WTC11 (cell line): ENCODE measurements around the gene USB1. TPM values are rescaled to one million over a fixed set of nuclear protein-coding genes. Genes with fewer than 3 reads are reported as not detected.

Experiments
- ATAC-seq: fragments of 200-7000 bp; cut with Tn5 transposase; 2 replicates; pipeline ENCODE4 v1.10.0; 2021; ENCODE audit warnings: mild to moderate bottlenecking, moderate library complexity
- CTCF ChIA-PET: fragments of 300-600 bp; sonication (Branson Sonifier 250); formaldehyde crosslinking; loops from one replicate; lab custom pipeline; 2021; ENCODE audit warnings: antibody characterized with exemption; lab: Charles Lee
- POLR2A ChIA-PET: fragments of 350-600 bp; sonication (Branson Sonifier 250); formaldehyde crosslinking; loops from one replicate; lab custom pipeline; 2021; ENCODE audit warnings: antibody characterized with exemption; lab: Charles Lee
- DNase-seq: peaks from one replicate; pipeline ENCODE4 v3.0.0; 2021; ENCODE audit warnings: low spot score
- H3K27ac Mint-ChIP-seq: 2 replicates; pipeline ENCODE4 v1.8.0; 2021; ENCODE audit warnings: mixed read lengths
- H3K27me3 Mint-ChIP-seq: 2 replicates; pipeline ENCODE4 v1.8.0; 2021; ENCODE audit warnings: low read depth, mild to moderate bottlenecking, moderate library complexity, mixed read lengths
- H3K36me3 Mint-ChIP-seq: 2 replicates; pipeline ENCODE4 v1.8.0; 2021; ENCODE audit warnings: mixed read lengths
- H3K4me1 Mint-ChIP-seq: 2 replicates; pipeline ENCODE4 v1.8.0; 2022; ENCODE audit warnings: mixed read lengths
- H3K4me3 Mint-ChIP-seq: 2 replicates; pipeline ENCODE4 v1.8.0; 2021; ENCODE audit warnings: mild to moderate bottlenecking, moderate library complexity, mixed read lengths
- H3K9me3 Mint-ChIP-seq: 2 replicates; pipeline ENCODE4 v1.8.0; 2021; ENCODE audit warnings: mixed read lengths
- AFF4 ChIP-seq: sonication (generic); formaldehyde crosslinking; IDR thresholded peaks from 2 replicates; pipeline ENCODE4 v1.8.1; 2023; ENCODE audit warnings: mild to moderate bottlenecking, missing genetic modification reagents, borderline replicate concordance
- ATF1 ChIP-seq: sonication (generic); formaldehyde crosslinking; IDR thresholded peaks from 2 replicates; pipeline ENCODE4 v1.8.1; 2023; ENCODE audit warnings: mild to moderate bottlenecking, moderate library complexity, missing genetic modification reagents
- ATF2 ChIP-seq: sonication (generic); formaldehyde crosslinking; IDR thresholded peaks from 2 replicates; pipeline ENCODE4 v1.8.1; 2022; ENCODE audit warnings: low read depth, missing genetic modification reagents, borderline replicate concordance
- ATF3 ChIP-seq: sonication (generic); formaldehyde crosslinking; conservative IDR thresholded peaks from 2 replicates; pipeline ENCODE4 v1.8.1; 2022; ENCODE audit warnings: mild to moderate bottlenecking, missing genetic modification reagents
- ELF4 ChIP-seq: sonication (generic); formaldehyde crosslinking; IDR thresholded peaks from 2 replicates; pipeline ENCODE4 v1.8.1; 2022; ENCODE audit warnings: low read depth, mild to moderate bottlenecking, moderate library complexity, missing genetic modification reagents
- ESRRA ChIP-seq: sonication (generic); formaldehyde crosslinking; IDR thresholded peaks from 2 replicates; pipeline ENCODE4 v1.8.1; 2022; ENCODE audit warnings: mild to moderate bottlenecking, missing genetic modification reagents, borderline replicate concordance
- GRHL2 ChIP-seq: fragments of 250-450 bp; sonication (Bioruptor Pico); IDR thresholded peaks from 2 replicates; pipeline ENCODE4 v1.8.0; 2022; ENCODE audit warnings: mild to moderate bottlenecking, moderate library complexity; ENCODE audit not compliant: insufficient replicate concordance, severe bottlenecking
- GTF2I ChIP-seq: fragments of 250-450 bp; sonication (Bioruptor Pico); conservative IDR thresholded peaks from 2 replicates; pipeline ENCODE4 v1.4.0; 2021; ENCODE audit warnings: mild to moderate bottlenecking
- JUN ChIP-seq: sonication (generic); formaldehyde crosslinking; IDR thresholded peaks from 2 replicates; pipeline ENCODE4 v1.8.0; 2023; ENCODE audit warnings: mild to moderate bottlenecking, missing genetic modification reagents
- MAX ChIP-seq: sonication (generic); formaldehyde crosslinking; IDR thresholded peaks from 2 replicates; pipeline ENCODE4 v1.8.0; 2022; ENCODE audit warnings: mild to moderate bottlenecking, missing genetic modification reagents
- NFYB ChIP-seq: sonication (generic); formaldehyde crosslinking; conservative IDR thresholded peaks from 2 replicates; pipeline ENCODE4 v1.8.0; 2022; ENCODE audit warnings: low read depth, missing genetic modification reagents
- PRDM15 ChIP-seq: sonication (generic); formaldehyde crosslinking; IDR thresholded peaks from 2 replicates; pipeline ENCODE4 v1.8.0; 2022; ENCODE audit warnings: missing genetic modification reagents
- SMAD3 ChIP-seq: sonication (generic); formaldehyde crosslinking; IDR thresholded peaks from 2 replicates; pipeline ENCODE4 v1.8.0; 2022; ENCODE audit warnings: missing genetic modification reagents, mild to moderate bottlenecking, borderline replicate concordance
- TEAD4 ChIP-seq: sonication (generic); formaldehyde crosslinking; IDR thresholded peaks from 2 replicates; pipeline ENCODE4 v1.8.0; 2022; ENCODE audit warnings: mild to moderate bottlenecking, missing genetic modification reagents
- ZBTB43 ChIP-seq: sonication (generic); formaldehyde crosslinking; IDR thresholded peaks from 2 replicates; pipeline ENCODE4 v1.8.1; 2023; ENCODE audit warnings: mild to moderate bottlenecking, missing genetic modification reagents
- ZNF121 ChIP-seq: sonication (generic); formaldehyde crosslinking; IDR thresholded peaks from 2 replicates; pipeline ENCODE4 v1.8.0; 2023; ENCODE audit warnings: missing genetic modification reagents
- ZNF138 ChIP-seq: sonication (generic); formaldehyde crosslinking; conservative IDR thresholded peaks from 2 replicates; pipeline ENCODE4 v1.8.1; 2022; ENCODE audit warnings: mild to moderate bottlenecking, moderate library complexity, missing genetic modification reagents
- ZNF219 ChIP-seq: sonication (generic); formaldehyde crosslinking; IDR thresholded peaks from 2 replicates; pipeline ENCODE4 v1.8.0; 2023; ENCODE audit warnings: missing genetic modification reagents, mild to moderate bottlenecking, borderline replicate concordance
- ZNF263 ChIP-seq: sonication (generic); formaldehyde crosslinking; IDR thresholded peaks from 2 replicates; pipeline ENCODE4 v1.8.1; 2022; ENCODE audit warnings: low read depth, mild to moderate bottlenecking, moderate library complexity, missing genetic modification reagents
- ZNF423 ChIP-seq: fragments of 250-450 bp; sonication (Bioruptor Pico); IDR thresholded peaks from 2 replicates; pipeline ENCODE4 v2.1.2; 2022; ENCODE audit warnings: mild to moderate bottlenecking, moderate library complexity
- total RNA-seq: library from RNA; stranded (reverse); gene quantifications from 3 replicates; pipeline ENCODE4 v1.2.3, GENCODE V29; 2021

The USB1 gene
- total RNA-seq, 1 experiment from 2014 or later, result 67.1 TPM

GRCh38 chr16:57952909-57953308, 48.3 kb upstream of the USB1 start:
- TF ChIP-seq ZNF423 (CRISPR knock-in tag) (no peak), GTF2I (CRISPR knock-in tag) (no peak), TEAD4 (CRISPR knock-in tag) (no peak), GRHL2 (CRISPR knock-in tag) (no peak), ELF4 (CRISPR knock-in tag) (no peak), ZBTB43 (no peak), ATF3 (CRISPR knock-in tag) (no peak), ZNF121 (CRISPR knock-in tag) (no peak)
- H3K27me3 Mint-ChIP-seq, result no peaks in the 10 kb centered on the region
- H3K4me1 Mint-ChIP-seq, result peaks cover 11% of the 10 kb centered on the region
- H3K27ac Mint-ChIP-seq, result no peak overlapping the region
- ATAC-seq (no peak), DNase-seq (no peak)
- ChIA-PET CTCF (interaction anchor here (1.4 kb wide), 1 partner anchor 13 kb away, joined by 5 read pairs; no protein-coding TSS in a partner anchor), POLR2A (interaction anchor here (0.6 kb wide), 1 partner anchor 21 kb away, joined by 3 read pairs; no protein-coding TSS in a partner anchor)
- H3K36me3 Mint-ChIP-seq, result no peaks in the 10 kb centered on the region
- no peak overlapping the region for H3K4me3 Mint-ChIP-seq
- peaks cover 5% of the 10 kb centered on the region; the same call in 1 of the 2 replicates for H3K9me3 Mint-ChIP-seq

- H3K4me1 Mint-ChIP-seq, result peaks cover 18% of the 10 kb centered on the region
- no peak for DNase-seq
- ATAC-seq, result no peak
- no peaks in the 10 kb centered on the region for H3K27me3 Mint-ChIP-seq
- H3K27ac Mint-ChIP-seq, result no peak overlapping the region
- CTCF ChIA-PET, result no interaction called here
- POLR2A ChIA-PET, result no interaction called here
- TF ChIP-seq NFYB (CRISPR knock-in tag) (no peak), ELF4 (CRISPR knock-in tag) (no peak)
- no peaks in the 10 kb centered on the region for H3K36me3 Mint-ChIP-seq
- peaks cover 5% of the 10 kb centered on the region; the same call in 1 of the 2 replicates for H3K9me3 Mint-ChIP-seq
- H3K4me3 Mint-ChIP-seq, result no peak overlapping the region
These were observed 47.4 kb upstream of the USB1 start for GRCh38 chr16:57953857-57954256.

GRCh38 chr16:57955572-57956188, 45.5 kb upstream of the USB1 start:
- POLR2A ChIA-PET, result no interaction called here
- CTCF ChIA-PET, result interaction anchor here (0.6 to 3.2 kb wide), 4 partner anchors 10 to 54 kb away, joined by 3 to 14 read pairs (median 6); partner anchors contain the start of gene ZNF319
- ATAC-seq (no peak), DNase-seq (no peak)
- Mint-ChIP-seq H3K27ac (no peak overlapping the region; the same call in 1 of the 2 replicates), H3K4me3 (no peak overlapping the region), H3K4me1 (peaks cover 19% of the 10 kb centered on the region), H3K27me3 (no peaks in the 10 kb centered on the region), H3K36me3 (no peaks in the 10 kb centered on the region), H3K9me3 (no peaks in the 10 kb centered on the region)
- TF ChIP-seq MAX (CRISPR knock-in tag) (no peak), ZNF138 (CRISPR knock-in tag) (no peak), ZNF219 (no peak), AFF4 (CRISPR knock-in tag) (no peak), ESRRA (no peak), SMAD3 (no peak), ZNF263 (CRISPR knock-in tag) (no peak), ATF3 (CRISPR knock-in tag) (no peak), PRDM15 (CRISPR knock-in tag) (no peak), ATF2 (no peak), ATF1 (CRISPR knock-in tag) (no peak), JUN (CRISPR knock-in tag) (no peak)
